ENCODE results near the gene AP5S1.

Gene AP5S1

DNA sequence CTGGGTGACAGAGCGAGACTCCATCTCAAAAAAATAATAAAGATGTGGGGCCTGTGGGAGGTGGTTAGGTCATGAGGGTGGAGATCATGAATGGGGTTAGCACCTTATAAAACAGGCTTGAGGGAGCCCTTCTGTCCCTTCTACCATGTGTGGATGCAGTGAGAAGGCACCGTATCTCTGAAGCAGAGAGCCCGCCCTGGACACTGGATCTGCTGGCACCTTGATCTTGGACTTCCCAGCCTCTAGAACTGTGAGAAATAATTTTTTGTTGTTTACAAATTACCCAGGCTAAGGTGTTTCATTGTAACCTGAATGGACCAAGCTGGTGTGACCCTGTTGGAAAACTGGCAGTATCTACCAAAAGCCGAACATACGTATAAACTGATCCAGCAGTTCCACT, 53.2 kb downstream of the AP5S1 start:
- DNase-seq (ENCODE audit: extremely low read depth in 1 of 2, low read depth in 1 of 2): no peak

DNA sequence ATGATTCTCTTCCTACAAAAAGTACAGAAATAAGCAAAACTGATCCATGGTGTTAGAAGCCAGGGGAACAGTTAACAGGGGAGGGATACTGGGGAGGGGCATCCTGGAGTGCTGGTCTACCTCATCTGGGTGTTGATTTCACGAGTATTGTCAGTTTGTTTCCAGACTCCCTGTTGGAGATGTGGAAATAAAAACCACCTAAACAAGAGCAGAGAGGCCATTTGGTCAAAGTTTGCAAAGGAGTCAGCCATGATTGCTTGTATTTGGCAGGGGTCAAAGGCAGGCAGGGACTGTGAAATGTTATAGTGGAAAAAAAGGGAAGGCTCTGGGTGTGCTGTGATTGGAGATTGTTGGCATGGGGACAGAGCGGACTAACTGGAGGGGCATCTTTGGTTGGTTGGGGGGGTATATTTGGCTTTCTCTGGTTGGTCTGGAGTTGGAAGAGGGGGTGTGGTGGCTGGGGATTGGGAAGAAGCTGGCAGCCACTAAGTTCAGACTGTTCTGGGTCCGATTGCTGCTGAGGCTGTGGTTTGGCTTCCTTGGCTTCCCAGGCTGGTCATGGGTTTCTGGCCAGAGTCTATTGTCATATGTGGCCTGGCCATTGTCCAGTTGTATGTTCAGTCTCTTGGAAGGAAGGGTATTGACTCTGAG, 54.0 kb downstream of the AP5S1 start:
- no peak for DNase-seq (ENCODE audit: extremely low read depth in 1 of 2, low read depth in 1 of 2)

DNA sequence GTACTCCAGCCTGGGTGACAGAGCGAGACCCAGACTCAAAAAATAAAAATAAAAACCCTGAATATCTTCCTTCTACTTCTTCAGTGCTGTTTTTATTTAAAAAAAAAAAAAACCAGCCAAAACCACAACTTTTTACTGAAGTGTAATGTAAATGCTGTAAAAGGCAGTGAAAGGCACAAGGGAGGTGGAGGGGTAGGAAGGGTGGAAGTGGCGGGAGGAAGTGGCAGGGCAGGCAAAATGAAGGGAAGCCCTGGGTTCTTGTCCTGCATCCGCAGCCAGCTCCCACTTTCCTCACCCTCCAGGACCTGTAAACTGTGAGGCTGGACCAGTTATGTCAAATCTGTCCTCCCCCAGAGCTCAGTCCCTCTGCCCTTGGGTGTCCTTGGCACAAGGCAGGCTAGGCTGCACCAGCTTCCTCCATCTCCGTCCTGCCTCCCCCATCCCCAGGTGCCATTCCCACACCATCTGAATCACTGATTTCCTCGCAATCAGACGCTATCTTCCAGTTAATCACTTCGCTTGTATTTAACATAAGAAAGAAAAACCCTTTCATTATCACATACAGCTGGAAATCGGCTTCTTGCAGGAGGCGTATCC, 55.1 kb downstream of the AP5S1 start:
- DNase-seq (ENCODE audit: extremely low read depth in 1 of 2, low read depth in 1 of 2): no peak

DNA sequence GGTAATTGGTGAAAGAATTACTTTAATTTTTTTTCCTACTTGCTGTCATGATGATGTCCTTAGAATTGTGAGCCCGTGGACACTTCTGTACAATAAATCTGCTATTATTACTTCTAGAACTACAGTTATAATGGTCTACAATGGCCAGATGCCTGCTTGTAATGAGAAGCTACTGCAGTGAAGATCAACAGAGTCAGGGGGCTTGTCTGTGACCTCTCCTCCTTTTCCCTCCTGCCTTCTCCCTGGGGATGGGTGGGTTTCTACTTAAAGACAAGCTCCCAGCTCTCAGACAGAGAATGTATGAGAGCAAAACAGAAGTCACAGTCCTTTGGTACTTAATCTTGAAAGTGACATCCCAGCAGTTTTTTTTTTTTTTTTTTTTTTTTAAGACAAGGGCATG, 55.7 kb downstream of the AP5S1 start:
- DNase-seq (ENCODE audit: extremely low read depth in 1 of 2, low read depth in 1 of 2): no peak

DNA sequence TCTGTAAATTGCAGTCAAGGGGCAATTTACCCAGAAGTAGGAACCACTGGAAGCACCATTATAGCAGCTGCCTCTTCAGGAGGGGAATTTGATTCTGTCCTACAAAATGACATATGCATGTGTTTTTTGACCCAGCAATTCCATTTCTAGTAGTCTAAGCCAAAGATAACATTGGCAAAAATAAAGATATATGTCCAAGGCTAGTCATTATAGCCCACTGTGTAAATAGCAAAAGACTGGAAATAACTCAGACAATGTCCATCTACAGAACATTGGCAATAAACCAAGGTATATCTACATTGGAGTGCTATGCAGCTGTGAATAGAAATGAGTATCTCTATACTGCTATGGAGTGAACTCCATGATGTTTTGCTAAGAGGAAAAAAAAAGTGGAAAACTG, 56.3 kb downstream of the AP5S1 start:
- DNase-seq (ENCODE audit: extremely low read depth in 1 of 2, low read depth in 1 of 2): no peak
